HK-2 (cell line): ENCODE data around the gene SNX27.

Experiments used
- DNase-seq: peaks from one replicate; pipeline ENCODE4 v3.0.0-alpha.2; 2018; ENCODE audit not compliant: unreplicated experiment

SNX27 gene

GRCh38 chr1:151705753-151706463, 94.1 kb downstream of the SNX27 start:
- DNase-seq = no peak

- no peak for DNase-seq
These were observed 94.9 kb downstream of the SNX27 start for GRCh38 chr1:151706464-151707415.

DNA sequence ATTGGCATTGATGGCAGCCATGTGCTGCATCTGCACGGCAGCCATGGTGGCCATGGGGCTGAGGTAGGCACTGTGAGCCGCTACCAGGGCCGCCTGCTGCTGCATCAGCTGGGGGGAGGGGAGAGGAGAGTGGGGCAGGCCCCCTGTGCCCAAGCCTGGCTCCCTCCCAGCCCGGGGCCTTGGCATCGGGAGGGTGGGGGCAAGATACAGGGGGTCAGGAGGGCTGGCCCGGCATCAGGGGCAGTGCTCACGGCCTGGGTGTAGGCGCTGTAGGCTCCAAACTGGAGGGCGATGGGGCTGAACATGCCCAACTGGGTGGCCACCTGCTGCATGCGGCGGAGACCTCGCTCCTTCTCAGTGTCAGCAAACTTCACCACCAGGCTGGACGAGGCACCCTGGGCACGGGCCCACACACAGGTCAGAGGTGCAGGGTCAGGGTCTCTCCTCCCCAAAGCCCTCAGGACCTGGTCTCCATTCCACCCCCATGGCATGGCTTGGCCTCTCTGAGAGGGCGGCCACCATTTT, 95.8 kb downstream of the SNX27 start:
- no peak for DNase-seq

DNA sequence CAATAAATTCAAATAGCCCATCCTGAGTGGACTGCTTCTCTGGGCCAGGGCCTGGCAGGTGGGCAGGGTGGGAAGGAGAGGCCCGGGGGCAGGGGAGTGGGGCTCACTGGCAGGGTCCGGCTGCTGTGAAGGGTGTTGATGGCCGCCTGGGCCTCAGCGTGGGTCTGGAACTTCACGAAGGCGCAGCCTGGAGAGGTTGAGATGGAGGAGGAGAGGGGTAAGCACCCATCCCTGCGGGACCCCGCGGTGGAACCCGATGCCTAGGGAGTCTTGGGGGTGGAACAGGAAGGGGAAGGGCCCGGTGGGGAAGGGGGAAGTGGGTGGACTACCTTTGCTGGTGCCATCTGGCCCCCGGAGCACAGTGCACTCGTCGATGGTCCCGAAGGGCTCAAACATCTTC, 97.0 kb downstream of the SNX27 start:
- no peak for DNase-seq

- peak; percentile 15 for DNase-seq
These were observed 98.5 kb downstream of the SNX27 start for GRCh38 chr1:151710187-151710840.

GRCh38 chr1:151711044-151711800, 99.4 kb downstream of the SNX27 start:
- DNase-seq = no peak

DNA sequence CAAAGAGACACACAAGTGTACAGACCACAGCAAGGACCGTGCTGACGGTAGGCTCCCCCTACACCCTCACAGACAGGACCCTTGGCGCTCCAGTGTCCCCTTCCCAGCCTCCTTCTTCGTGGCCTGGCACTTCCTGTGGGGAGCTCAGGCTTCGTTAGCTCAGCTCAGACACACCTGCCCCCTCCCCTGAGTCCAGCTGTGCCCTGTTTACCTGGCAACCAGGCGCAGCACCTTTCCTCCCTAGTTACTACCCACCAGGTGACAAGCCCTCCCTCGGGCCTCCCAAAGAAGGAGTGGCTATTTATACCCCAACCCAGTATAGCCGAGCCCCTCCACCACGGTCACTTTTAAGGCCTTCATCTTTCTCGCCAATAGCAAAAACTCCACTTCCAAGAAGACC, 100.1 kb downstream of the SNX27 start:
- DNase-seq = no peak

- no peak for DNase-seq
These were observed 101.2 kb downstream of the SNX27 start for GRCh38 chr1:151713044-151713443.

DNA sequence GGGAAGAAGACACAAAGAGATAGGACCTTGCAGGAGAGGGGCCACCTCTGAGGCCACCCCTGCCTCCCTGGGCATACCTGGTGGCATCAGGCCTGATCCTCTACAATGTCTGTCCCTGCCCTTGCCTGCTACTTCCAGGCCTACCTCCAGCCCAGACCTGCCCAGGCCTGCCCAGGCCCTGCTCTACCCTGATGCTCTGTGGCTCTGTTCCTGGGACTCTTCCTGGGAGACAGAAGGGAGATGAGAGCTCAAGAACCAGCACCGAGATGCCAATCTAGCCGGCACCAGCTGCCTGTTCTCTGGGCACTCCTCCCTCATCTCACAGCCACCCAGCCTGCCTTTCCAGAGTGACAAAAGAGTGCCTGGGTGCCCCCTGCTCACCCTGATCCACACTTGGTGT, 102.0 kb downstream of the SNX27 start:
- no peak for DNase-seq

DNA sequence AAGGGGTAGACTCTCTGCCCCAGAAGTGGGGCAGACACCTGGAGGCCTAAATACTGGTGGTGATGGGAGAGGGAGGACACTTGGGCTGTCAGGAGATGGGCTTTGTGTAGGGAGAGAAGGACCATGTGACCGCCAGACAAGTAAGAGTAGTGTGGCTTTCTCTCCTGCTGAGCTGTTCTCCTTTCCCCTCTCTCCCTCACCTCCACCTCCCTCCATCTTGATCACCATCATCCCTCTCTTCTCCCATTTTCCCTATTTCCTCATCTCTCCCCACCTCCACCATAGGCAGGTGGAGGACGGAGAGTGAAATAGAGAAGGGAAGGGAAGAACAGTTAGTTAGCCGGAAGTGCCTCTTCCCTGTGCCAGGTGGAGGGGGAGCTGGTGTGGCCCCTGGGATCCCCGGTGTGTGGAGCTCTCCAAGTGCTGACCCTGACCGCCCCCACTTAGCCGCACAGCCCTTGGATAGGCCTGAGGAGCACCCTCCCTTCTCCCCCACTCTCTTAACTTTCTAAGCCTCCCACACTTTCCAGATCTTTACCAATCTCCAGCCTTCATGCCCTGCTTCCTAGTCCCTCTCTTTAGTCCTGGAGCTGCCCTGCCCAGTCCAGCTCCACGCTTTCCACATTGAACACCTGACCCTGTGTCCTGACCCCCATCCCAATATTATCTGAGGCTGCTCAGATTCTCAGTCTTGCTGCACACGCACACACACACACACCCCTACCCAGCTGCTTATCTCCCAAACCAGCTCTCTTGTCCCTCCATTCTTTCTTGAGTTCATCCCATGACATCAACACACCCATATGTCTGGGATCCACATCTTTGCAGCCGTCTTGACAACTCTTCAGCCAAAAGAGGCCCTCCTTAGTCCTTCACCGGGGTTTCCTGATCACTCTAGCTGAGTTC, 103.2 kb downstream of the SNX27 start:
- no peak for DNase-seq

GRCh38 chr1:151715726-151716404, 104.0 kb downstream of the SNX27 start:
- DNase-seq = no peak

GRCh38 chr1:151716405-151716762, 104.5 kb downstream of the SNX27 start:
- no peak for DNase-seq

DNA sequence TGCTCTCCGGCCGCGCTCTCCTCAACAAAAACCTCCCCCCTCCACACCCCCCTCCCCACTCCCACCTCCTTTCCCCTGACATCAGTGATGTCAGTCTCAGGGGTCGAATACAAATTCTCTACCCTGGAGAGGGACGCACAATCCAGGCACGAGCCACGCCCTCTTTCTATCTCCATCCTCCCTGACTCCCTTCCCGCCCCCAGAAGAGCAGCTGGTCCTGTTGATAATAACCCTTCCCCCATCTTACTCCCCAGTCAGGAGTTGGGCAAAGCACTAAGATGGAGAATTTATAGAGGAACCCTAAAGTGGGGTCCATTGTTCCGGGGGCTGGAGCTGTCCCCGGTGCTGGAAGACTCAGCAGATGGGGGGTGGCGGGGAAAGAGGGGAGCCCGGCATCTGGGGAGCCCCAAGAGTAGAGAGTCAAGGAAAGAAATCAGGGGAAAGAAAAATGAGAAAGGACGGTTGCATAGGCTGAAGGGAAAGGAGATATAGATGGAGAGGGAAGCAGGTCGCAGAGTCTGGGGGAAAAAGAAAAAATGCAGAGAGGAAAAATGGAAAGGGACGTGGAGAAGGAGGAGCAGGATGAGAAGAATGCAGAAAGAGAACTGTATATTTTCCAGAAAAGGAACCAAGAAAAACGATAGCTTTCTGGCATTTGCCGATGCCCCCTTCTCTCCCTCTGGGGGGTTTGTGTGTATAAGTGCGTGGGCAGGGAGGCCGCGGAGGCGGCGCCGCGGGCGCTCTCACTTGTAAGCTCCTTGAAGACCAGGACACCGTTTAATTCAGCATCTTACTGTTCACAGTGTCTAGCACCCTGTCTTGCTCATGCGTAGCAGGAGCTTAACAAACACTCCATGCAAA, 105.2 kb downstream of the SNX27 start, which contains the start of gene CELF3:
CELF3 (minus strand) TSS at position 33 of the 861 bp plus-strand sequence. CDS start 783 bp downstream, outside the sequence.
- DNase-seq = no peak

DNA sequence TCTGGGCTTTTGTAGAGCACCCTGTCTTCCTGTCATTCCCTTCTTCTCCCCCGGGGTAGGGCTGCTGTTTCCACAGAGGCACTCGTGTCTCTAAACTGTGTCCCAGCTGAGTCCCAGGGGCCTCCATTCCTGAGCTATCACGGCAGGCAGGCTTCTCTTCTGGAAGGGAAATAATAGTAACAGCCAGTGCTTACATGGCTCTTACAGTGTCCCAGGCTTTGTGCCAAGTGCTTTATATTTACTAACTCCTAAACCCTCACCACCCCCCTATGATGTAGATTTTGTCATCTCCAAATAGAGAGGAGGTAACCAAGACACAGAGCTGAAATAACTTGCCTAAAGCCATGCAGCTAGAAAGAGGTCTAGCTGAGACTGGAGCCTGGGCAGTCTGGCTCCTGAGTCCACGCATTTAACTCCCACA, 106.2 kb downstream of the SNX27 start:
- no peak for DNase-seq

DNA sequence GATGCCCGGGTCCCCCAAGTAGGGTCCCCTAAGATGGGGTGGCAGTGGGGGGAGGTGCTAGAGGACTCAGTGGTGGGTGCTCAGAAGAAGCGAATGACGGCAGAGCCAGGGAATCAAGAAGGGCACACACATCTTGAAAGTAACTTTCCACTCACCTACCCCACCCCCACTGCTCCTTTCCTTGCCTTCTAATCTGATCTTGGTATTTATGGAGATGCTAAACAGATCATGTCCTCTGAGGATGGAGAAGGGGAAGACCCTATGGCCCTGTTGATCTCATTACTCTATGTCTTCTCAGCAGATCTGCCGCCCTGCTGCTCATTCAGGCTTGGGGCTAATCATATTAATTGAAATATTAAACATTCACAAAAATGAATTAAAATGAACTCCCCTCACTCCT, 106.8 kb downstream of the SNX27 start:
- no peak for DNase-seq

DNA sequence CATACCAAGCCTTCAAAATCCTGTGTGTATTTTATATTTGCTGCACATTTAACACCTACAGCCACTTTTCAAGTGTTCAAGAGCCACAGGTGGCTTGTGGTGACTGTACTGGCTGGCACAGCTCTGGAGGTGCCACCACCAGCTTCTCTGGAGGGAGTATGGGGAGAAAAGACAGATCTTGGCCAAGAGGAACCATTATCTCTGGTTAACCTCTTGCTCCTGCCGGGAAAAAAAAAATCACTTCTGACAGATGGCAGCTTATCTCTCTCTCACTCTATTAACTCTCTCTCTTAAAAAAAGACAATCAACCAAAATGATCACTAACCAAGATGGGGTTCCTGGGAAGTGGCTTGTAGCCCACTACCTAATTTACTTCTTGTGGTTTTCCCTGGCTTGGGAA, 108.3 kb downstream of the SNX27 start:
- DNase-seq = no peak

DNA sequence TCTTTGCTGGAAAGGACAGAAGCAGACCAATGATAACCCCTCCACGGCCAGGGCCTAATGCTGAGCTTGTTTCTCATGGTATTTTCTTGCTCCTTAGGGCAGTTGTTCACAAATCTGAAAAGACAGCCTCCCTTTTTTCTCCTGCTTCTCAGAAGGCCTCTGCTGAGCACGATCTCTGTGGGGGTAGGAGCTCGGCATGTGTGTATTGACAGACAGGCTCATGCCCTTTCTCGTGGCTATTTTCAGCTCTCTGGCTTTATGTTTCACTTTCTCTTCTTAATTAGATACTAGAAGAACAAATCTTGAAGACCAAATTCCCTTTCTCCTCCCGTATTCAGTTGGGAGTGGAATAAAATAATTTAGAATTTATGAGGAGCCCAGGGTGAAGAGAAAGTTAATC, 108.7 kb downstream of the SNX27 start:
- no peak for DNase-seq

DNA sequence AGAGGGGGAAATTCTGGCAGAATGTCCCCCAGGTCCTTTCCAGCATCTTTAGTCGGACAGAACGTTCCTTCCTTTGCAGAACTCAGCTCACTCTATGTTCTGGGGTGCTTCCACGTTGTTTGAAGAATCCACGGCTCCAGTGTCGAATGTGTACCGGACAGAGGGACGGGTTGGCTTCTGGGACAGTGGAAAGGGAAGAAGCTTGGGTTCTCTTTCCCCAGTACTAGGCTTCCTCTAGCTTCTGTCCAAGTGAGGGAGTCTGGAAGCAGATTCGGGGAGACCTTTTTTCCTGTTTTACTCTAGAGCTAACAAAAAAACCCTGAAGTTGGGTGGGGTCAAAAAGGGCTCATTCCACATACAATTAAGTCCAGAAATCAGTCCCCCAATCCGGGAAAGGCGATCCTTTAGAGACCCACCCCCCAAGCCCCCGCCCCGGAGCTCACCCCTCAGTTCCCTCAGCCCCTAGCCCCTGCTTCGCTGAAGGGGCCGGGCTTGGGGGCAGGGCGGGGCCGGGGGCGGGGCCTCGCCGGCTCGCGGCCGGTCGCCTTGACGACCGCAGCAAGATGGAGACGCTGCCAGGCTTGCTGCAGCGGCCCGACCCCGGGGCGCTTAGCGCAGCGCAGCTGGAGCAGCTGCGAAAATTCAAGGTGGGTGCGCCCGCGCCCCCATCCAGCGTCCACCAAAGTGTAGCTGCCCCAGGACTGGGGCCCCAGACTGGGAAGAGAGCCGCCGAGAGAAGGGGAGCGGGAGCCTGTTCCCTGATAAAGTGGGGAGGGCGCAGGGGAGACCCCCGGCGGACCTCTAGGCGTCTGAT, 109.3 kb downstream of the SNX27 start, which contains the start of gene RIIAD1:
RIIAD1 (plus strand) TSS at position 549 of the 814 bp plus-strand sequence; CDS start at position 564, 15 bp downstream.
- DNase-seq = no peak
